PFSK-1 (cell line): ENCODE results near the gene UBTD2.

Experiments
- FOXP2 ChIP-seq: optimal IDR thresholded peaks from 2 replicates; pipeline ENCODE3; 2011; ENCODE audit warnings: borderline replicate concordance, control low read depth, inconsistent platforms; ENCODE audit not compliant: insufficient read depth; ENCODE audit errors: extremely low read length, extremely low read depth
- POLR2AphosphoS5 ChIP-seq: IDR thresholded peaks from 2 replicates; pipeline ENCODE4 v1.6.1; 2012; ENCODE audit warnings: low read depth, mild to moderate bottlenecking, control low read depth, low read length, moderate library complexity
- SIN3A ChIP-seq: IDR thresholded peaks from 2 replicates; pipeline ENCODE4 v1.6.1; 2012; ENCODE audit warnings: mild to moderate bottlenecking, low read length, moderate library complexity, borderline replicate concordance; ENCODE audit not compliant: insufficient read depth
- TAF1 ChIP-seq: IDR thresholded peaks from 2 replicates; pipeline ENCODE4 v1.6.1; 2012; ENCODE audit warnings: low read length, control low read depth, borderline replicate concordance; ENCODE audit not compliant: insufficient read depth

DNA sequence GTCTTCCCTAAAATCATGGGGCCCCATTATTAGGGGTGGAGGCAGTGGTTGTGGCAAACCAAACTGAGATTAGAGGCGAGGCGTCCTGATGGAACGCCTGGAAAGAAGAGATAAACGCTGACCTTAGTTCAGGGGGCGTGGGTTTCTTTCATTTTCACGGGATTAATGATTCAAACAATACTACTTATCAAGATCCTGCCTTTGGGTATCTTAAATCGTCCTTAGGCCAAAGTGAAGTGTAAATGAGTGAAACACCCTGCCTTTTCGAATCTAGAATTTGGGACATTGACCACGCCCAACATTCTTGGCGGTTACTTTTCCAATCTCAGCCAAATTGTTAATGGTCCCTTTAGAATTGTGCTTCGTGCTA, 1.0 kb upstream of the UBTD2 start:
- TF ChIP-seq SIN3A (no peak), POLR2AphosphoS5 (no peak), TAF1 (no peak), FOXP2 (no peak)
